PC-9 (cell line): ENCODE data around the gene FOXP1.

ENCODE experiments used
- EZH2 ChIP-seq: fragments of 200-600 bp; sonication (generic); IDR thresholded peaks from 2 replicates; pipeline ENCODE4 v1.8.0; 2017; ENCODE audit warnings: antibody characterized with exemption, low read depth
- TF ChIP-seq, protein P1 (sequence below): fragments of 200-600 bp; sonication (generic); conservative IDR thresholded peaks from 2 replicates; pipeline ENCODE4 v1.6.1; 2017; ENCODE audit warnings: mixed run types, antibody characterized with exemption, mild to moderate bottlenecking, moderate library complexity

- TF ChIP-seq, protein P1, sequence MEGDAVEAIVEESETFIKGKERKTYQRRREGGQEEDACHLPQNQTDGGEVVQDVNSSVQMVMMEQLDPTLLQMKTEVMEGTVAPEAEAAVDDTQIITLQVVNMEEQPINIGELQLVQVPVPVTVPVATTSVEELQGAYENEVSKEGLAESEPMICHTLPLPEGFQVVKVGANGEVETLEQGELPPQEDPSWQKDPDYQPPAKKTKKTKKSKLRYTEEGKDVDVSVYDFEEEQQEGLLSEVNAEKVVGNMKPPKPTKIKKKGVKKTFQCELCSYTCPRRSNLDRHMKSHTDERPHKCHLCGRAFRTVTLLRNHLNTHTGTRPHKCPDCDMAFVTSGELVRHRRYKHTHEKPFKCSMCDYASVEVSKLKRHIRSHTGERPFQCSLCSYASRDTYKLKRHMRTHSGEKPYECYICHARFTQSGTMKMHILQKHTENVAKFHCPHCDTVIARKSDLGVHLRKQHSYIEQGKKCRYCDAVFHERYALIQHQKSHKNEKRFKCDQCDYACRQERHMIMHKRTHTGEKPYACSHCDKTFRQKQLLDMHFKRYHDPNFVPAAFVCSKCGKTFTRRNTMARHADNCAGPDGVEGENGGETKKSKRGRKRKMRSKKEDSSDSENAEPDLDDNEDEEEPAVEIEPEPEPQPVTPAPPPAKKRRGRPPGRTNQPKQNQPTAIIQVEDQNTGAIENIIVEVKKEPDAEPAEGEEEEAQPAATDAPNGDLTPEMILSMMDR: no peak
- no peak for TF ChIP-seq EZH2
Observed at GRCh38 chr3:71016178-71016845, 567.2 kb downstream of the FOXP1 start.
